GM12873 (cell line): Measurements from ENCODE around the gene GPC3.

Experiments
- CTCF ChIP-seq: IDR thresholded peaks from 2 replicates; pipeline ENCODE4 v1.5.1; 2012; ENCODE audit warnings: low read depth, mild to moderate bottlenecking, moderate library complexity, low read length, control low read depth; ENCODE audit not compliant: insufficient read depth; ENCODE audit errors: missing control alignments

The GPC3 gene

DNA sequence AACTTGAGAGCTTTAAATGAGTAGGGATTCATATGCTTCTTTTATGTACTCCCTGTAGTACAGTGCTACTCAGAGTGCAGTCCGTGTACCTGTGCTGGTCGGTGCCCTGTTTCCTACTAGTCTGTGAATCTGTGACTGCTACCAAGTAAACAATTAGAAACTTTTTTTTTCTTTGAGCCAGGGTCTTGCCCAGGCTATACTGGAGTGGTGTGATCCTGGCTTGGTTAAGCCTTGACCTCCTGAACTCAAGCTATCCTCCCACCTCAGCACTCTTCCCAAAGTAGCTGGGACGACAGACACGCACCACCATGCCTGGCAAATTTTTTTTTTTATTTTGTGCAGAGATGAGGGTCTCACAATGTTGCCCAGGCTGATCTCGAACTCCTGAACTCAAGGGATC, 6.4 kb upstream of the GPC3 start:
- no peak for TF ChIP-seq CTCF

DNA sequence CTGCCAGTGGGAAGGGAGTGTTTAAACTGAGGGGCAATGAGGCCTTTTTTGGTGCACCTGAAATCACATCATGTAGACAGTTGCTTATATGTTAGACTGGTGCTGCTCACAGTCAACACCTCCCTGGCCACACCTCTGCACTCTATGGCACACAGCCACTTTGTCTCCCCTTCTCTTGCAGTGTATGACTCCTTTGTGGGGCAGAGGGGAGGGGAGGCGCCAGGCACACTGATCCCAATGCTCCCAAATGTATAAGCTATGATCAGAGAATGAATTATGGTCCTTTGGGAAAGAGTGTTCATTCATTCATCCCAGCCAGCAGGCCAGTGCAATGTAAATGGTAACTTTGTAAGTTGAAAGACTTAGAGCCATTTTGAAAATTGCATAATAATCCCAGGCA, 4.6 kb upstream of the GPC3 start:
- no peak for TF ChIP-seq CTCF

- no peak for TF ChIP-seq CTCF
These were observed 4.1 kb upstream of the GPC3 start for GRCh38 chrX:133989490-133989889.

DNA sequence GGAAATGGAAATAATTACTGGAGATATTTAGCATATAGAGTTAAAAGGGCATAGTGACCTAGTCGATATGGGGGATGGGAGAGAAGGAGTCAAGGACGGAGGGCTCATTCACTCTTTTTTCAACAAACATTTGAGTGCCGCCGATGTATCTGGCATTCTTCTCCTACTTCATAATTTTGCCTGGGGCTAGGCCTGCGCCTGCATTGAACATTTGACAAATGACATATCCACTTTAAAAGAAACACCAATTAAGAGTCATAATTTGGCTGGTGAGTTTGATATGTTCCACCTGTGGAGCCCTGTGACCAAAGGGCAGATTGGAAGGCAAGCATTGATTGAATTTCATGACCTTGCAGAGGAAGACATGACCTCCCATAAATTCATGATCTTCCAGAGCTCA, 2.6 kb upstream of the GPC3 start:
- TF ChIP-seq CTCF = no peak

- TF ChIP-seq CTCF = no peak
These were observed 1.8 kb upstream of the GPC3 start for GRCh38 chrX:133987188-133987587.

GRCh38 chrX:133985967-133986683, 731 bp upstream of the GPC3 start:
- TF ChIP-seq CTCF = no peak

GRCh38 chrX:133984857-133985163, 584 bp downstream of the GPC3 start:
- no peak for TF ChIP-seq CTCF
